ENCODE data around the gene NR1D1. TPM values are rescaled to one million over a fixed set of nuclear protein-coding genes. Genes with fewer than 3 reads are reported as not detected.
A peak's percentile ranks its signal among the peaks of the same experiment; 100 is the strongest.
"Not testable (repeated sequence)": the region's sequence is repeated elsewhere in the genome, so short reads cannot be mapped to it uniquely, and the experiment has no call there.

The NR1D1 gene
- 0.07 and 1.3 TPM in 2 replicates for total RNA-seq (2014; rRNA removed; shearing (Covaris generic); ENCODE audit: low replicate concordance)

- H3K36me3 ChIP-seq: peaks cover 19% of the 10 kb centered on the region
- H3K4me3 ChIP-seq: peak within 1 kb of the TSS; percentile 59
- DNase-seq: no peak
- no peaks in the 10 kb centered on the region for H3K9me3 ChIP-seq
- H3K27me3 ChIP-seq: no peaks in the 10 kb centered on the region
These were observed at the start of gene NR1D1 for GRCh38 chr17:40100419-40100668. NR1D1 (minus strand) TSS chr17:40100589; CDS start chr17:40100094, 495 bp downstream.

GRCh38 chr17:40148527-40148926 lies 48.1 kb upstream of the NR1D1 start:
- H3K27me3 ChIP-seq: no peaks in the 10 kb centered on the region
- no peak overlapping the region for H3K4me3 ChIP-seq
- peaks cover 84% of the 10 kb centered on the region for H3K36me3 ChIP-seq
- H3K9me3 ChIP-seq: no peaks in the 10 kb centered on the region
- no peak for DNase-seq

- Histone ChIP-seq H3K27me3 (no peaks in the 10 kb centered on the region), H3K4me3 (no peak overlapping the region), H3K9me3 (no peaks in the 10 kb centered on the region), H3K36me3 (peaks cover 83% of the 10 kb centered on the region)
- no peak for DNase-seq
These were observed 45.1 kb upstream of the NR1D1 start for GRCh38 chr17:40145476-40145875.

GRCh38 chr17:40143166-40143565 lies 42.8 kb upstream of the NR1D1 start:
- H3K36me3 ChIP-seq: peaks cover 73% of the 10 kb centered on the region
- not testable (repeated sequence) for DNase-seq, H3K9me3 ChIP-seq, H3K4me3 ChIP-seq, H3K27me3 ChIP-seq

- Histone ChIP-seq H3K27me3 (no peaks in the 10 kb centered on the region), H3K9me3 (no peaks in the 10 kb centered on the region), H3K4me3 (peak overlapping the region; percentile 100), H3K36me3 (peaks cover 76% of the 10 kb centered on the region)
- no peak for DNase-seq
These were observed 39.2 kb upstream of the NR1D1 start for GRCh38 chr17:40139566-40140058.

- Histone ChIP-seq H3K27me3 (no peaks in the 10 kb centered on the region), H3K9me3 (no peaks in the 10 kb centered on the region), H3K4me3 (no peak overlapping the region), H3K36me3 (peaks cover 84% of the 10 kb centered on the region)
- DNase-seq: no peak
These were observed 35.4 kb upstream of the NR1D1 start for GRCh38 chr17:40135817-40136216.

GRCh38 chr17:40134184-40134583 lies 33.8 kb upstream of the NR1D1 start:
- Histone ChIP-seq H3K4me3 (no peak overlapping the region), H3K9me3 (no peaks in the 10 kb centered on the region), H3K36me3 (peaks cover 93% of the 10 kb centered on the region), H3K27me3 (no peaks in the 10 kb centered on the region)
- DNase-seq: no peak

- H3K9me3 ChIP-seq: no peaks in the 10 kb centered on the region
- H3K36me3 ChIP-seq: peaks cover 98% of the 10 kb centered on the region
- no peaks in the 10 kb centered on the region for H3K27me3 ChIP-seq
- no peak for DNase-seq
- no peak overlapping the region for H3K4me3 ChIP-seq
These were observed 30.1 kb upstream of the NR1D1 start for GRCh38 chr17:40130352-40131042.

- H3K9me3 ChIP-seq: no peaks in the 10 kb centered on the region
- peaks cover 99% of the 10 kb centered on the region for H3K36me3 ChIP-seq
- H3K27me3 ChIP-seq: no peaks in the 10 kb centered on the region
- H3K4me3 ChIP-seq: no peak overlapping the region
- no peak for DNase-seq
These were observed 29.1 kb upstream of the NR1D1 start for GRCh38 chr17:40129498-40129897.

GRCh38 chr17:40124279-40125141 lies 24.1 kb upstream of the NR1D1 start:
- Histone ChIP-seq H3K36me3 (peaks cover 79% of the 10 kb centered on the region), H3K27me3 (no peaks in the 10 kb centered on the region), H3K4me3 (peak overlapping the region; percentile 90), H3K9me3 (no peaks in the 10 kb centered on the region)
- DNase-seq: peak; percentile 38

GRCh38 chr17:40123811-40124114 lies 23.4 kb upstream of the NR1D1 start:
- Histone ChIP-seq H3K27me3 (no peaks in the 10 kb centered on the region), H3K9me3 (no peaks in the 10 kb centered on the region), H3K36me3 (peaks cover 71% of the 10 kb centered on the region), H3K4me3 (peak overlapping the region; percentile 90)
- no peak for DNase-seq

GRCh38 chr17:40122999-40123810 lies 22.8 kb upstream of the NR1D1 start:
- Histone ChIP-seq H3K36me3 (peaks cover 65% of the 10 kb centered on the region), H3K27me3 (no peaks in the 10 kb centered on the region), H3K4me3 (peak overlapping the region; percentile 90), H3K9me3 (no peaks in the 10 kb centered on the region)
- DNase-seq: peak; percentile 50

GRCh38 chr17:40122136-40122998 lies 22.0 kb upstream of the NR1D1 start:
- Histone ChIP-seq H3K27me3 (no peaks in the 10 kb centered on the region), H3K9me3 (no peaks in the 10 kb centered on the region), H3K36me3 (peaks cover 57% of the 10 kb centered on the region), H3K4me3 (peak overlapping the region; percentile 90)
- DNase-seq: peak; percentile 69

GRCh38 chr17:40121181-40122135 lies 21.1 kb upstream of the NR1D1 start, which contains the start of gene MSL1:
MSL1 (plus strand) TSS chr17:40121971; CDS start chr17:40122613, 642 bp downstream.
- peak; percentile 91 for DNase-seq
- H3K4me3 ChIP-seq: peak within 1 kb of the TSS; percentile 90

GRCh38 chr17:40115101-40115436 lies 14.7 kb upstream of the NR1D1 start:
- no peak for DNase-seq
- H3K4me3 ChIP-seq: no peak overlapping the region

More at GRCh38 chr17:40121181-40122135, 21.1 kb upstream of the NR1D1 start, which contains the start of gene MSL1:
- Histone ChIP-seq H3K9me3 (no peaks in the 10 kb centered on the region), H3K36me3 (peaks cover 48% of the 10 kb centered on the region), H3K27me3 (no peaks in the 10 kb centered on the region)

More at GRCh38 chr17:40115101-40115436, 14.7 kb upstream of the NR1D1 start:
- H3K27me3 ChIP-seq: no peaks in the 10 kb centered on the region
- no peaks in the 10 kb centered on the region for H3K9me3 ChIP-seq
- peaks cover 5% of the 10 kb centered on the region for H3K36me3 ChIP-seq
